ENCODE measurements around the gene MINDY2. TPM values are rescaled to one million over a fixed set of nuclear protein-coding genes. Genes with fewer than 3 reads are reported as not detected.

MINDY2 gene
- total and polyA plus RNA-seq, 2 of the 8 experiments (the other 6 are each of a cell fraction or from before 2014, with no cell fraction given), result 3.1 to 25.7 TPM

- Histone ChIP-seq H2BK12ac (ENCODE audit: low read depth, low read length) (no peak overlapping the region), H3K9me3 (ENCODE audit: insufficient read depth in 2 of 2, low read depth in 1 of 2, low read length in 1 of 2) (no peaks in the 10 kb centered on the region; a peak in 1 of 4 replicates), H3K4ac (replicated peaks; ENCODE audit: insufficient read length, low read depth, low read length) (no peak overlapping the region), H3K79me2 (ENCODE audit: control insufficient read depth in 1 of 2, insufficient read depth in 2 of 2, low read length in 2 of 2) (no peaks in the 10 kb centered on the region), H2BK120ac (replicated peaks; ENCODE audit: low read depth, low read length) (no peak overlapping the region), H3K4me1 (replicated peaks in 1 of 4; ENCODE audit: control insufficient read depth in 3 of 4, insufficient read depth in 4 of 4, low read length in 3 of 4) (peaks cover 0 to 11% (median 5%) of the 10 kb centered on the region in 4 experiments; a peak in 3 of 7 replicates), H3K27ac (ENCODE audit: low read depth, low read length) (no peak overlapping the region), H2BK20ac (ENCODE audit: low read length) (no peak overlapping the region), H4K91ac (replicated peaks; ENCODE audit: insufficient read length, low read length) (no peak overlapping the region), H3K23me2 (ENCODE audit: low read depth, low read length) (peaks cover 4% of the 10 kb centered on the region; the same call in 1 of the 2 replicates), H2AK5ac (ENCODE audit: low read depth, low read length) (no peak overlapping the region), H2BK15ac (ENCODE audit: low read length) (no peak overlapping the region), H3K18ac (ENCODE audit: extremely low read depth, low read length) (no peak overlapping the region), H4K20me1 (replicated peaks in 1 of 2; ENCODE audit: control insufficient read depth in 1 of 2, insufficient read depth in 2 of 2, low read length in 2 of 2) (no peaks in the 10 kb centered on the region), H3K27me3 (replicated peaks in 1 of 4; ENCODE audit: control insufficient read depth in 3 of 4, extremely low read depth in 1 of 4, insufficient read depth in 3 of 4, low read length in 3 of 4) (peaks cover 0 to 5% (median 0%) of the 10 kb centered on the region in 4 experiments; a peak in 2 of 7 replicates), H3K14ac (ENCODE audit: insufficient read length) (no peak overlapping the region), H3K4me3 (ENCODE audit: extremely low read depth in 1 of 4, insufficient read depth in 2 of 4, low read depth in 3 of 4, low read length in 4 of 4) (no peak overlapping the region), H2BK5ac (ENCODE audit: low read depth, low read length) (no peak overlapping the region), H2AFZ (ENCODE audit: low read length) (no peak overlapping the region), H3K56ac (replicated peaks; ENCODE audit: insufficient read length, low read depth, low read length) (no peak overlapping the region), H4K8ac (ENCODE audit: extremely low read depth, insufficient read depth, low read length) (no peak overlapping the region), H4K5ac (ENCODE audit: insufficient read length, low read depth, low read length) (no peak overlapping the region), H3K36me3 (ENCODE audit: control insufficient read depth in 2 of 4, insufficient read depth in 4 of 4, low read length in 3 of 4) (no peaks in the 10 kb centered on the region), H3K4me2 (ENCODE audit: insufficient read depth in 1 of 2, low read depth in 2 of 2, low read length in 2 of 2) (no peak overlapping the region), H3K9ac (replicated peaks in 1 of 4; ENCODE audit: extremely low read depth in 1 of 4, low read depth in 3 of 4, low read length in 3 of 4) (no peak overlapping the region), H3K79me1 (ENCODE audit: low read depth, low read length) (no peaks in the 10 kb centered on the region), H3K23ac (ENCODE audit: insufficient read length) (no peak overlapping the region)
- DNase-seq (ENCODE audit: low read depth in 1 of 2, low spot score in 2 of 2) (no peak), FAIRE-seq (no peak)
- ChIA-PET POLR2A (ENCODE audit: partially characterized antibody) (interaction anchor here (0.7 to 1.2 kb wide), 3 partner anchors 14 to 91 kb away, joined by 3 to 5 read pairs (median 4); partner anchors contain the start of gene MINDY2), CTCF (ENCODE audit: partially characterized antibody) (interaction anchor here (1.1 to 1.9 kb wide), 3 partner anchors 10 to 22 kb away, joined by 3 to 6 read pairs (median 4); no protein-coding TSS in a partner anchor)
- TF ChIP-seq USF2 (IDR thresholded peaks at IDR 0.05; ENCODE audit: low read length) (no peak), TAF7 (optimal IDR thresholded peaks at IDR 0.05; ENCODE audit: borderline replicate concordance, low read depth, low read length) (no peak), SP4 (IDR thresholded peaks at IDR 0.05; ENCODE audit: low read length) (no peak), SIN3A (conservative IDR thresholded peaks at IDR 0.05 in 1 of 2, IDR thresholded peaks at IDR 0.05 in 1 of 2; ENCODE audit: low read depth in 1 of 2, low read length in 2 of 2) (no peak), KDM4A (IDR thresholded peaks at IDR 0.05; ENCODE audit: low read depth, low read length, severe bottlenecking) (no peak), EZH2 (IDR thresholded peaks at IDR 0.05; ENCODE audit: low read depth, low read length, severe bottlenecking) (no peak)
- WGBS, 2 experiments (ENCODE audit: extremely low coverage in 1 of 2, insufficient coverage in 1 of 2, insufficient read length in 1 of 2, insufficient replicate concordance in 2 of 2, low coverage in 1 of 2, low lambda C conversion rate in 2 of 2, missing lambda C conversion rate in 1 of 2), result 89% methylated on average over 2 of the region's 2 CpGs; no CpG with 5 or more reads in 1 of the 2 experiments
Observed at GRCh38 chr15:58862326-58862725, 91.2 kb downstream of the MINDY2 start.

Measured in H1 (cell line).